Upper lobe of right lung (tissue), 1 donor: Measurements from ENCODE around the gene GAPVD1. TPM values are rescaled to one million over a fixed set of nuclear protein-coding genes. Genes with fewer than 3 reads are reported as not detected.
"Not testable (repeated sequence)": the region's sequence is repeated elsewhere in the genome, so short reads cannot be mapped to it uniquely, and the experiment has no call there.

ENCODE experiments used
- ATAC-seq: fragments of 200-7000 bp; cut with Tn5 transposase; one replicate; pipeline ENCODE4 v1.9.1; 2020; ENCODE audit warnings: mild to moderate bottlenecking, moderate library complexity
- DNase-seq: peaks from one replicate; pipeline ENCODE4 v3.0.0-alpha.2; 2020
- H3K27ac ChIP-seq: fragments of 200-600 bp; one replicate; pipeline ENCODE4 v1.8.0; 2022
- H3K27me3 ChIP-seq: fragments of 200-600 bp; one replicate; pipeline ENCODE4 v1.8.0; 2022; ENCODE audit warnings: mild to moderate bottlenecking
- H3K36me3 ChIP-seq: fragments of 200-600 bp; one replicate; pipeline ENCODE4 v1.8.0; 2022
- H3K4me1 ChIP-seq: fragments of 200-600 bp; one replicate; pipeline ENCODE4 v1.8.0; 2022
- H3K4me3 ChIP-seq: fragments of 200-600 bp; one replicate; pipeline ENCODE4 v1.8.0; 2022; ENCODE audit warnings: mild to moderate bottlenecking
- H3K9me3 ChIP-seq: fragments of 200-600 bp; one replicate; pipeline ENCODE4 v1.8.0; 2022
- CTCF ChIP-seq: fragments of 200-600 bp; IDR thresholded peaks from one replicate; pipeline ENCODE4 v1.8.0; 2022; ENCODE audit warnings: antibody characterized with exemption
- intact Hi-C: fragments of 100-400 bp; cut with DNase I; formaldehyde crosslinking; loops from one replicate; pipeline ENCODE4 v1.11.0; 2022
- total RNA-seq: library from RNA; stranded (reverse); fragmentation: NEBNext Ultra II Directional; extraction: Animal tissue kit (Norgen Biotek cat#: 25700); gene quantifications from one replicate; pipeline ENCODE4 v1.2.1, GENCODE V29; 2021
- donor health status: DM: no; HTN: yes; CAD: no; lungs with severe emphysema.

Gene GAPVD1
- total RNA-seq, 1 donor from 2014 or later, result 68.9 TPM

- Histone ChIP-seq H3K36me3 (peaks cover 5% of the 10 kb centered on the region), H3K27ac (peak overlapping the region; percentile 89), H3K27me3 (no peaks in the 10 kb centered on the region), H3K4me3 (peak overlapping the region; percentile 96), H3K9me3 (no peaks in the 10 kb centered on the region), H3K4me1 (peaks cover 19% of the 10 kb centered on the region)
- no peak for DNase-seq
- intact Hi-C loops, result no loop called here
- TF ChIP-seq CTCF, result no peak
- ATAC-seq, result no peak
These were observed 817 bp downstream of the GAPVD1 start for GRCh38 chr9:125262294-125262991.

DNA sequence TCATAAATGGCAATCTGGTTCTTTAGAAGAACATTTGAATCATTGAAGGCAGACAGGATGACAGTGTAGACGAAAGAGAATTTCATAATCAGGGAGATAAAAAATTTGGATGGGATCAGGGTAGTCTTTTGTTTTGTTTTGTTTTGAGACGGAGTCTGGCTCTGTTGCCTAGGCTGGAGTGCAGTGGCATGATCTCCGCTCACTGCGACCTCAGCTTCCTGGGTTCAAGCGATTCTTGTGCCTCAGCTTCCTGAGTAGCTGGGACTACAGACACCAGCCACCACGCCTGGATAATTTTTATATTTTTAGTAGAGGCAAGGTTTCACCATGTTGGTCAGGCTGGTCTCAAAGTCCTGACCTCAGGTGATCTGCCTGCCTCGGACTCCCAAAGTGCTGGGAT, 2.4 kb downstream of the GAPVD1 start:
- H3K4me3 ChIP-seq, H3K27me3 ChIP-seq, H3K36me3 ChIP-seq, intact Hi-C loops, DNase-seq, ATAC-seq, H3K27ac ChIP-seq, H3K9me3 ChIP-seq: not testable (repeated sequence)
- H3K4me1 ChIP-seq, result peaks cover 19% of the 10 kb centered on the region

- H3K9me3 ChIP-seq, result no peaks in the 10 kb centered on the region
- TF ChIP-seq CTCF, result no peak
- H3K27me3 ChIP-seq, result no peaks in the 10 kb centered on the region
- intact Hi-C loops, result no loop called here
- ATAC-seq (peak; percentile 31), DNase-seq (no peak)
- peaks cover 23% of the 10 kb centered on the region for H3K4me1 ChIP-seq
- H3K36me3 ChIP-seq, result peaks cover 5% of the 10 kb centered on the region
- no peak overlapping the region for H3K27ac ChIP-seq
- no peak overlapping the region for H3K4me3 ChIP-seq
These were observed 6.9 kb downstream of the GAPVD1 start for GRCh38 chr9:125268394-125269013.

DNA sequence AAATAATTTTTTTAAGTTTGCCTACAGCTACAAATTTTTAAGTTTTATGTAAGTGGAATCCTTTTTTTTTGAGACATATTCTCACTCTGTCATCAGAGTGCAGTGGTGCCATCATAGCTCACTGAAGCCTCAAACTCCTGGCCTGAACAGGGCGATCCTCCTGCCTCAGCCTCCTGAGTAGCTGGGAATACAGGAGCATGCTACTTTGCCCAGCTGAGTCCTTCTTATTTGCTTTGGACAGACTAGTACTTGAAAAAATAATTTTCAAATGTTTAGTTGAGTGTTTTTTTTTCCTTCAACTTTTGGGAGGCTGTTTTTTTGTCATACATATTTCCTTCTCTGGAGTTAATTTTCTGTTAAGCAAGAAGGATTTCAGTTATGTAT, 7.4 kb downstream of the GAPVD1 start:
- ATAC-seq, result no peak
- no peak overlapping the region for H3K27ac ChIP-seq

GRCh38 chr9:125271081-125271480, 9.5 kb downstream of the GAPVD1 start:
- intact Hi-C loops, result no loop called here
- Histone ChIP-seq H3K36me3 (peaks cover 5% of the 10 kb centered on the region), H3K9me3 (no peaks in the 10 kb centered on the region), H3K4me3 (no peak overlapping the region), H3K4me1 (peaks cover 20% of the 10 kb centered on the region), H3K27ac (no peak overlapping the region), H3K27me3 (no peaks in the 10 kb centered on the region)
- no peak for ATAC-seq
- DNase-seq, result no peak
- no peak for TF ChIP-seq CTCF

More for the DNA sequence above, 7.4 kb downstream of the GAPVD1 start:
- no peak overlapping the region for H3K4me3 ChIP-seq
- H3K4me1 ChIP-seq, result peaks cover 23% of the 10 kb centered on the region
- no peak for TF ChIP-seq CTCF
- intact Hi-C loops, result no loop called here
- peaks cover 5% of the 10 kb centered on the region for H3K36me3 ChIP-seq
- DNase-seq, result no peak
- no peaks in the 10 kb centered on the region for H3K27me3 ChIP-seq
- no peaks in the 10 kb centered on the region for H3K9me3 ChIP-seq

DNA sequence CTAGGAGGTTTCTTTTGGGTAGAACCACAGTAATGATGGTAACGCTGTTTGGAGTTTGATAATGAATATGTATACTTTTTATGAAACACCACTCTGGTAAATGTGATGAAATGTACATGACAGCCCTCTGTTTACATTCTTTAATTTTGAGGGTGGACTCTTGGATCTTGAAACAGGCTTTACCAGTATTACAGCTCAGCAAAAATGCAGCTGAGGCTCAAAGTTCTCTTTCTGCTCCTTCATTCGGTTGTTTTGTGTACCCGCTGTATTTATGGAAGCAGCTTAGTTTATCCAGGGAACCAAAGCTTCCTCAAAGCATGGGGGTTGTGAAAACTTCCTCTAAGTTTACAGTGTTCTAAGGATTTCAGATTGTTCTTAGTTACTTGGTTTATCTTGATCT, 11.1 kb downstream of the GAPVD1 start:
- H3K27ac ChIP-seq, result peak overlapping the region; percentile 37
- no peak for TF ChIP-seq CTCF
- H3K4me1 ChIP-seq, result peaks cover 20% of the 10 kb centered on the region
- H3K27me3 ChIP-seq, result no peaks in the 10 kb centered on the region
- peak; percentile 54 for ATAC-seq
- intact Hi-C loops, result no loop called here
- no peaks in the 10 kb centered on the region for H3K36me3 ChIP-seq
- H3K9me3 ChIP-seq, result no peaks in the 10 kb centered on the region
- H3K4me3 ChIP-seq, result no peak overlapping the region
- DNase-seq, result no peak
